MCF 10A (cell line): ENCODE measurements around the gene POGZ. TPM values are rescaled to one million over a fixed set of nuclear protein-coding genes. Genes with fewer than 3 reads are reported as not detected.

Experiments
- BruUV-seq: library from RNA; stranded (reverse); fragments of 400-500 nt; replicated peaks from 2 replicates; lab custom pipeline; 2021; lab: Mats Ljungman, UMichigan
- CTCF ChIA-PET: fragments of 300-600 bp; sonication (Branson Sonifier 250); formaldehyde crosslinking; extraction: SDS; loops from one replicate; lab custom pipeline; 2021; ENCODE audit warnings: antibody characterized with exemption, inconsistent platforms; lab: Yijun Ruan, JAX
- POLR2A ChIA-PET: fragments of 300-600, 350-650 bp; sonication (Branson Sonifier 250); formaldehyde crosslinking; extraction: SDS; loops from one replicate; lab custom pipeline; 2020; ENCODE audit warnings: antibody characterized with exemption, inconsistent platforms; lab: Yijun Ruan, JAX
- DNase-seq: peaks from one replicate; pipeline ENCODE4 v3.0.0-alpha.2; 2018; ENCODE audit not compliant: unreplicated experiment
- H3K27ac Mint-ChIP-seq: one replicate; pipeline ENCODE4 v1.8.0; 2022; ENCODE audit warnings: mild to moderate bottlenecking, low read depth, mixed read lengths; ENCODE audit not compliant: unreplicated experiment
- H3K27me3 Mint-ChIP-seq: one replicate; pipeline ENCODE4 v1.8.0; 2022; ENCODE audit warnings: mixed read lengths; ENCODE audit not compliant: insufficient read depth, unreplicated experiment
- H3K36me3 Mint-ChIP-seq: one replicate; pipeline ENCODE4 v1.8.0; 2022; ENCODE audit warnings: mild to moderate bottlenecking, moderate library complexity, mixed read lengths; ENCODE audit not compliant: insufficient read depth, unreplicated experiment
- H3K4me1 Mint-ChIP-seq: one replicate; pipeline ENCODE4 v1.8.0; 2022; ENCODE audit warnings: mixed read lengths; ENCODE audit not compliant: insufficient read depth, unreplicated experiment
- H3K4me3 Mint-ChIP-seq: one replicate; pipeline ENCODE4 v1.8.0; 2022; ENCODE audit warnings: mild to moderate bottlenecking, moderate library complexity, mixed read lengths; ENCODE audit not compliant: unreplicated experiment
- H3K9me3 Mint-ChIP-seq: one replicate; pipeline ENCODE4 v1.8.0; 2022; ENCODE audit warnings: mixed read lengths; ENCODE audit not compliant: unreplicated experiment
- intact Hi-C: fragments of 100-400 bp; cut with micrococcal nuclease; formaldehyde crosslinking; loops from 2 replicates; pipeline ENCODE4 v1.14.1; 2022
- total RNA-seq: library from RNA; stranded (reverse); gene quantifications from 2 replicates; pipeline ENCODE4 v1.2.3, GENCODE V29; 2022
- TF ChIP-seq, protein P1 (sequence below): fragments of 200-600 bp; IDR thresholded peaks from one replicate; pipeline ENCODE4 v1.8.0; 2022; ENCODE audit warnings: antibody characterized with exemption, mild to moderate bottlenecking; ENCODE audit not compliant: unreplicated experiment

POGZ gene
- total RNA-seq, 1 experiment from 2014 or later: 92.2 TPM

GRCh38 chr1:151377150-151377884 lies 82.0 kb downstream of the POGZ start:
- peaks cover 11% of the 10 kb centered on the region for H3K4me1 Mint-ChIP-seq
- TF ChIP-seq, protein P1, sequence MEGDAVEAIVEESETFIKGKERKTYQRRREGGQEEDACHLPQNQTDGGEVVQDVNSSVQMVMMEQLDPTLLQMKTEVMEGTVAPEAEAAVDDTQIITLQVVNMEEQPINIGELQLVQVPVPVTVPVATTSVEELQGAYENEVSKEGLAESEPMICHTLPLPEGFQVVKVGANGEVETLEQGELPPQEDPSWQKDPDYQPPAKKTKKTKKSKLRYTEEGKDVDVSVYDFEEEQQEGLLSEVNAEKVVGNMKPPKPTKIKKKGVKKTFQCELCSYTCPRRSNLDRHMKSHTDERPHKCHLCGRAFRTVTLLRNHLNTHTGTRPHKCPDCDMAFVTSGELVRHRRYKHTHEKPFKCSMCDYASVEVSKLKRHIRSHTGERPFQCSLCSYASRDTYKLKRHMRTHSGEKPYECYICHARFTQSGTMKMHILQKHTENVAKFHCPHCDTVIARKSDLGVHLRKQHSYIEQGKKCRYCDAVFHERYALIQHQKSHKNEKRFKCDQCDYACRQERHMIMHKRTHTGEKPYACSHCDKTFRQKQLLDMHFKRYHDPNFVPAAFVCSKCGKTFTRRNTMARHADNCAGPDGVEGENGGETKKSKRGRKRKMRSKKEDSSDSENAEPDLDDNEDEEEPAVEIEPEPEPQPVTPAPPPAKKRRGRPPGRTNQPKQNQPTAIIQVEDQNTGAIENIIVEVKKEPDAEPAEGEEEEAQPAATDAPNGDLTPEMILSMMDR: no peak
- no peak overlapping the region for H3K27ac Mint-ChIP-seq
- intact Hi-C loops: no loop called here
- ChIA-PET CTCF (interaction anchor here (0.7 kb wide), 1 partner anchor 22 kb away, joined by 3 read pairs; the partner anchor contains the start of gene PSMB4), POLR2A (no interaction called here)
- no peaks in the 10 kb centered on the region for H3K36me3 Mint-ChIP-seq
- H3K9me3 Mint-ChIP-seq: no peaks in the 10 kb centered on the region
- BruUV-seq: no TSS peak
- H3K4me3 Mint-ChIP-seq: no peak overlapping the region
- DNase-seq: no peak
- H3K27me3 Mint-ChIP-seq: peaks cover 22% of the 10 kb centered on the region

DNA sequence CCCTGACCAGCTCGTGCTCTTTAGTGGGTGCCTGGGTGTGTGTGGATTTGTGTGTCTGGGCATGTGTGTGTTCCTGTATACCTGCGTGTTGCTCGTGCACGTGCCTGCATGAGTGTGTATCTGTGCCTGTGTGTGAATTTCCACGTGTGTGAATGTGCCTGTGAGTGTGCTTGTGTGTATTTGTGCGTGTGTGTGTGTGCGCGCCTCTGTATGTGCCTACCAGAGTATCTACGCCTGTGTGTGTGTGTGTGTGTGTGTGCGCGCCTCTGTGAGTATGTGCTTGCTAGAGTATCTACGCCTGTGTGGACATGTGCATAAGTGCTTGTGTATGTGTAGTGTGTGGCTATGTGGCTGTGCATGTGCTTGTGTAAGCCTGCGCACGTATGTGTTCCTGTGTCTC lies 86.1 kb downstream of the POGZ start:
- POLR2A ChIA-PET: interaction anchor here (0.6 to 4.5 kb wide), 19 partner anchors 8 to 806 kb away, joined by 3 to 60 read pairs (median 5); partner anchors contain the start of genes CGN, MRPL9, PI4KB and PSMB4
- intact Hi-C loops: loop anchor here (2.0 kb wide), 1 partner anchor 26 kb away; the partner anchor contains the start of gene RFX5
- Mint-ChIP-seq H3K27me3 (peaks cover 13% of the 10 kb centered on the region), H3K9me3 (no peaks in the 10 kb centered on the region), H3K27ac (peak overlapping the region; percentile 13), H3K4me3 (peak overlapping the region; percentile 69), H3K4me1 (peaks cover 25% of the 10 kb centered on the region), H3K36me3 (no peaks in the 10 kb centered on the region)
- BruUV-seq: no TSS peak
- CTCF ChIA-PET: interaction anchor here (0.6 to 4.4 kb wide), 2 partner anchors 32 to 177 kb away, joined by 4 to 28 read pairs; no protein-coding TSS in a partner anchor
- no peak for DNase-seq
- TF ChIP-seq, protein P1: no peak

DNA sequence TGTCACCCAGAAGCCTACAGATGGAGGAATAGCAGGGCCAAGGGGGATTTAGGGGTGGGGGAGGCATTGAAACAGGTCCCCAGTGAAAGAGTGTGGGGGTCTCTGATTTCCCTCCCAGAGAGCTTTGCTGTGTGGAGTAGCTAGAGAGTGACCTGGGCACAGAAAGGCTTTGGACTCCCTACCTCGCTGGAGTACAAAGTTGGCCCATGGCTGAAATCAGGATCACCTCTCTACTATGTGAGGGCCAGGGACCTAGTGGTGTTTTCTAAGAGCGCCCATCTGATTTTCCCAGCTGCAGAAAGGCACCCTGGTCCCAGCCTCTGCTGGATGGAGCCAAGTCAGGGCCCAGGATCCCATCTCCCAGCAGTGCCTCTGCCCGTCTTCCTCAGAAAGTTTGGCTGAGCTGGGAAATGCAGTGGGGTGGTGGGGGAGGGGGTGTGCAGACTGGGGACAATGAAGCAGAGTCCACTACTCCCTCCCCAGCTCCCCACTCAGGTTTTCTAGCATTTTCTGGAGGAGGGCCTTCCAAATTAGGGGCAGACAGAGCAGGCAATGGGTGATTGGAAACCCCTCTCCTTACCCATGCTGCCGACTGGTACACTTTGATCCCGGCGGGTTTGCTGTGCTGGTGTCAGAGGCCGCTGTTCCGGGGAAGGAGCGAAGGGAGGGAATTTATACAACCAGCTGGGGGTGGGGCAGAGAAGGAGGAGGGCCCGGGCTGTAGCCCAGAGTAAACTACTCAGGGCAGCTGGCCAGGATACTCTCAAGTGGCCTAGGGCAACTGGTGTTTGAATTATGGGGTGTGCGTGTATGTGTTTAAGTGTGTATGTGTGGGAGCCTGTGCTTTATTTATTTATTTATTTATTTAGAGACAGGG lies 87.0 kb downstream of the POGZ start, which contains the start of gene SELENBP1:
SELENBP1 (minus strand) TSS at position 648 of the 877 bp plus-strand sequence; CDS start at position 584, 64 bp downstream.
- Mint-ChIP-seq H3K9me3 (no peaks in the 10 kb centered on the region), H3K4me3 (peak within 1 kb of the TSS; percentile 69), H3K36me3 (no peaks in the 10 kb centered on the region), H3K27me3 (peaks cover 7% of the 10 kb centered on the region), H3K27ac (peak within 1 kb of the TSS; percentile 13), H3K4me1 (peaks cover 25% of the 10 kb centered on the region)
- TF ChIP-seq, protein P1: no peak
- intact Hi-C loops: loop anchor here (2.0 kb wide), 1 partner anchor 25 kb away; the partner anchor contains the start of gene RFX5
- BruUV-seq: TSS peak; percentile 63
- peak; percentile 94 for DNase-seq
- CTCF ChIA-PET: interaction anchor here (0.6 to 4.4 kb wide), 11 partner anchors 8 to 505 kb away, joined by 3 to 28 read pairs (median 4); partner anchors contain the start of gene PSMB4
- POLR2A ChIA-PET: interaction anchor here (0.5 to 4.5 kb wide), 46 partner anchors 8 to 1103 kb away, joined by 3 to 60 read pairs (median 4); partner anchors contain the start of genes APH1A, CGN, MRPL9 and PI4KB
